ENCODE results near the gene SLC24A3.

The SLC24A3 gene

GRCh38 chr20:19349879-19350278, 137.4 kb downstream of the SLC24A3 start:
- DNase-seq, result no peak

GRCh38 chr20:19351542-19351941, 139.1 kb downstream of the SLC24A3 start:
- no peak for DNase-seq

DNA sequence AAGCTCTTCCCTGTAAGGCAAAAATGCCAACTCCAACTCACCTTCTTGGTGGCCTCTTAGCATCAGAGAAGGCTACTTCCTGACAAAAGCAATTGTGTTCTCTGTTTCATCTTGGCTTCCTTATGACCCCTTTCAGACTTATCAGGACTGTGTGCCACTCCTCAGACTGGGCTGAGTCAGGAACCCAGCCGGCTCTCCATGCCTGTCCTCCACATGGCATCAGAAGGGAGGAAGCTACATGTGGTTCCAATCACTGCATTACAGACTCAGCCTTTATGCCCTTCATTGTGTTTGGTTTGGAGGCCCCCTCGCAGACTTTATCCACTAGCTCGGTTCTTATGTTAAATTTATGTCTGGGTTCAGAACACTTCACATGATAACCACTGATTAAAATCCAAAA, 142.5 kb downstream of the SLC24A3 start:
- DNase-seq, result no peak

GRCh38 chr20:19361790-19362189, 149.3 kb downstream of the SLC24A3 start:
- DNase-seq, result no peak

DNA sequence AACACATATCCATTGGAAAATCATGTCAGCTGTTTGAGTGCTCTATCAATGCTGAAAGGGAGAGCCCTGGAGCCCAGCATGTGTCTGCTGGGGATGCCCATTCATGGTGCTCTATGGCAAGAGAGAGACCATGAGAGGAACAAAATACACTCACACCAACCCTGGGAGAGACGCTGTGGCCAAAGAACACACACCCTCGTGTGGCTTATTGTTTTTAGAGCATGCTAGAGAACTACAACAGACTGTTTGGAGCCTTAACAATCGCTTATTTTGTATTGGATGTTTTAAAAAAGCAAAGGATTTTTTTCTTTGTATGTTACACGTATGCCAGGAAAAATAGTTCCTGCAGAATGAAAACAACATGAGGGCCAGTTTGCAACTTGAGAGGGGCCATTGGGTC, 151.0 kb downstream of the SLC24A3 start:
- no peak for DNase-seq

- no peak for DNase-seq
Observed at GRCh38 chr20:19367591-19367990, 155.1 kb downstream of the SLC24A3 start.

GRCh38 chr20:19368351-19368750, 155.9 kb downstream of the SLC24A3 start:
- DNase-seq, result no peak

- no peak for DNase-seq
Observed at GRCh38 chr20:19370076-19371075, 157.9 kb downstream of the SLC24A3 start.

- no peak for DNase-seq
Observed at GRCh38 chr20:19371112-19371511, 158.7 kb downstream of the SLC24A3 start.

GRCh38 chr20:19374216-19374615, 161.8 kb downstream of the SLC24A3 start:
- no peak for DNase-seq

DNA sequence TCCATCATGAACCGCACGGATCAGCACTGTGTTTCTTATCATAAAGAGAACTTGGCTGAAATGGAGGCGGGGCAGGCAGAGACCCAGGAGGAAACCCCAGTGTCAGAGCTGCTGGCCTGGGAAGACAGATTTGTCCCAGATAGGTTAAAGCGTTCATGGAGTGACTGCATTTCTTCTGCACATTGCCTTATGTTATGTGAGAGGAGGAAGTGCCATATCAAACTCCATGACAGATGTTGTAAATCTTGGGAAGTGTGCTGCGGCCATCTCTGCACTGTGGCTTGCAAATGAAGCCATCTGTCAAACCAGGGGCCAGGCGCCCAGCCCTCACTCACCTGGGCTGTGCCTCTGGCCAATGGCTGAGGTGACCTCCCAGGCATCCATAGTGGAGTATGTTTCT, 163.0 kb downstream of the SLC24A3 start:
- no peak for DNase-seq

DNA sequence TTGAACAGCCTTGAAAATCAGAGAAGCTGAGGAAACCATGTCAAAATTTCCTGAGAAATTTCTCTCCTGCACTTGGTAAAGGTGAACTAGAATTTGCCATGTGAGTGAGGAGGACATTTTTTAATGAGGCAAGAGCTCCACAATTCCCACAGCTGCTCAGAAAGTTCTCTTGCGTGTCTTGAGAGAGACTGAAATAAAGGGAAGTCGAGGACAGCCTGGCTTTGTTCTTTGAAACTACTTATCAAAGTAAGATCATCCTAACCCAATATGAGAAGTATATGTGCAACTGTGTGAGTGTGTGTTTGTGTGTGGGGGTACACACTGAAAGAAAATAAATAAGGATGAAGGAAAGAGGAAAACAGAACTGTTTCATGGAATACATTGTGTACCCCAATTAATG, 163.4 kb downstream of the SLC24A3 start:
- no peak for DNase-seq

DNA sequence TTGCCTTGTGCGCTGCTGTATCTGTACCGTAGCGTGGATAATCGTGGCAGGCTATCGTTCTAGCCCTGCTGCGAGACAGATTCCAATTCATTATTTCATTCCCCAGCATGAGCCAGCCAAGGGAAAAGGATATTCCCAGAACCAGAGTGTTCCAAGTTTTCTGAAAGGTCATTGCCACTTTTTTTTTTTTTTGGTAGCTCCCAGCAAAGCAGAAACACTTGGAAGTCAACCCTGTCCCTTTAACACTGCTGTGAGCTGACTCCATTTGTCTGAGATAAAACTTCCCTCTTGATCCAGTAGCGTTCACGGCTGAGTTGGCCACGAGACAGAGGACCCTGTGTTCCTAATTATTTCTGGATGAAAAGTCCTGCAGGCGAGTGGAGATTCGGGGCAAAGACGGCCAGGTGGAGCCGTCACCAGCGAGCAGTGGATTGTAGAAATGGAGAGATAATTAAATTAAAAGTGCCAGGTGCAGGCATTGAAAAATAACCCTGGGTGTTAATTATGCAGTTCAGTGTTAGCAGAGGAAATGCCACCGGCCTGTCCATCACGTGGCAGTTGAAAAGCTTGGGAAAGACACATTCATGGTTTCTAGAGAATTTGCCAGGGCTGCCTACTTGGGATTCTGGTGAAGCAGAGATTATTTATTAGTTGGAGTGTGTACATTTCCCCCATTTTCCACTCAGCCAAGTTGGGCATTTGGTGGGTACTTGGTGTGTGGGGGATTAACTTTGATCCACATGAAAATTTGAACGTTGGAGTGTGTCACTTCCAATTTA, 164.2 kb downstream of the SLC24A3 start:
- DNase-seq, result no peak

- no peak for DNase-seq
Observed at GRCh38 chr20:19378058-19378457, 165.6 kb downstream of the SLC24A3 start.

DNA sequence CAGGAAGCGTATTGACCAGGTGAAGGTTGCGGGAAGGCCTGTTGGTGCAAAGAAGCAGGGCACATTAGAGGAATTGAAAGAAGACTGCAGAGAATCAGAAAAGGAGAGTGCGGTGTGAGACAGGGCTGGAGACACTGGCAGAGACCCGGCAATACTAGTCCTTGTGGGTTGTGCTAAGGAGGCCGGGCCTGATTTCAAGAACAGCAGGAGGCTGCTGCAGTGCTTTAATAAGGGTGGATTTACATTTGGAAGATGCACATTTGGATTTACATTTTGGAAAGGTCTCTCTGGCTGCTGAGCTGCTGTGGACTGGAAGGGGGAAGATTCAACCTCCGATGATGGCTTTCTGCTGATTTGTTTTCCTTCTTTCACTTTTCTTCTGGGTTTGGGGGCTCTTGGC, 167.8 kb downstream of the SLC24A3 start:
- no peak for DNase-seq

DNA sequence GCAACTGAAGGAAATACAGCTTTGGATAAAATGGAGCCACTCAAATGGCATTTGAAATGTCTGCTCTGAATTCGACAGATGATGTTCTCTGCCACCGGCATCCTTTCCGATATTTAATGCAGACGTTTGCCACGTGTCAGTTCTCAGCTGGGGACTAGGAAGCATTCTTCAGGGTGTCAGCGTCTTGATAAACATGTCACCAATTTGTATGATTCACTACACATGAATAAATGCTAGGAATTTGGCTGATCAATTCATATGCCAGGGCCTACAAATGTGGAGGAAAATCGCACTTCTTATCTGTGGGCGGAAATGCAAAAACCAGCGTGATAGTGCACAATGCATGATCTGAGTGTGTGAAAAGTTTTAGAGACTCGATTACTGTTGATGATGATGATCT, 169.5 kb downstream of the SLC24A3 start:
- no peak for DNase-seq

DNA sequence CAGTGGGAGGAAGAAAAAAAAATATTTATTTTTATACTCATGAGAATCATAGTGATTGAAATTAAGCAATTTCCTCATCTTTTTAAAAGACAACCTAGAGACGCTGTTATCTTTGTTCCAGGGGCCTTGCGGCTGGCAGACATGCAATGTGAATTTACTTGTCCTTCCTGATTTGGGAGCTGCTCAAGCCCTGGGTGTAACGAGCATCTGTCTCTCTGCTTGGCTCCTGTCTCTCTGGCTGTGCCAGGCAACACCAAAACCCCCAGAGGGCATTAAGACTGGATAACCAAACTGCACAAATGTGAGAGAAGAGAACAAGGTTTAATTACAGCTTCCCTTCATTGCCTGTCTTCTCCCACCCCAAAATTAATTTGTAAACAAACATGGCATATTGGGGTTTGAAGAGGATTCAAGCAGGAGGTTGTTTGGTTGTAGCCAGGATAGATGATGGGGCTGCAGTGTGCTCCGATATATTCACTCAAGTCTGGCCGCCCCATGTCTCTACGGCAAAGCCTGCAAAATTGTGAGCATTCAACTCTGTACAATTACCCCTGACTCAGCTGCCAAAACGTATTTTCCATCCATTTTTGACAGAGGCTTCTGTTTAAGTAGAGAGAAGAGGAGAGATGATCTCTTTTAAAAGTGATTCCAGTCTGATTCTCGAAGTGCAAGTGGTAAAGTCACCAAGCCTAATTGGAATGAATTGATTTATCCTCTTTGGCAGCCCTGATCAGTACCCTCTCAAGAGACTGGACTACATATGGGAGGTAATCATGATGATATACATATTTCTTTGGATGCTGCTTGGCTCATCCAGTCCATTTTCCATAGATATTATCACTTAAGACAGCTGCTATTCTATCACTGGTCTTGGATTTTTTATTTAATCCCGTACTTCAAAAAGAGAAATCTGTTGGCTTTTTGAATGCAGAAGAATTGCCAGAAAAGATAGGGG, 170.2 kb downstream of the SLC24A3 start:
- DNase-seq, result no peak

DNA sequence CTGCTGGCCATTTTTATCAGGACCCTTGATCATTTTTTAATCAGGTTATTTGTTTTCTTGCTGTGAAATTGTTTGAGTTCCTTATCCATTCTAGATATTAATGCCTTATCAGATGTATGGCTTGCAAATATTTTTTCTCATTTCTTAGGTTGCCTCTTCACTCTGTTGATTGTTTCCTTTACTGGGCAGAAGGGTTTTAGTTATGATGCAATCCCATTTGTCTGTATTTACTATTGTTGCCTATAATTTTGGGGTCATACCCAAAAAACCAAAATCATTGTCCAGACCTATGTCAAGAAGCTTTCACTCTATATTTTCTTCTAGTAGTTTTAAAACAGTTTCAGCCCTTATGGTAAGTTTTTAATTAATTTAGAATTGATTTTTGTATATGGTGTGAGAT, 172.5 kb downstream of the SLC24A3 start:
- DNase-seq, result no peak

DNA sequence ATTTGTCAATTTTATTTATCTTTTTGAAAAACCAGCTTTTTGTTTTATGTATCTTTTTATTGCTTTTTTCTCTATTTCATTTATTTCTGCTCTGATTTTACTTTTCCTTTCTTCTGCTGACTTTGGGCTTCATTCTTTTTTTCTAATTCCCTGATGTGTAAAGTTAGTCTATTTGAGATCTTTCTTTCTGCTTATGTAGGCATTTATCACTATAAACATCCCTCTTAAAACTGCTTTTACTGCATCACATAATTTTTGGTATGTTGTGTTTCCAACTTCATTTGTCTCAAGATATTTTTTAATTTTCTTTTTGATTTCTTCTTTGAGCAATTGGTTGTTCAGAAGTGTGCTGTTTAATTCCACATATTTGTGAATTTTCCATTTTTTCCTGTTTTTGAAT, 174.8 kb downstream of the SLC24A3 start:
- DNase-seq, result no peak

GRCh38 chr20:19392344-19393130, 180.1 kb downstream of the SLC24A3 start:
- no peak for DNase-seq

GRCh38 chr20:19396460-19397081, 184.1 kb downstream of the SLC24A3 start:
- no peak for DNase-seq
